ENCODE data around the gene SLCO4A1. TPM values are rescaled to one million over a fixed set of nuclear protein-coding genes. Genes with fewer than 3 reads are reported as not detected.

Gene SLCO4A1
- total RNA-seq, 5 donors from 2014 or later (not counting 1 experiment from before 2014, with no cell fraction given), result 0.98 to 7.2 (median 5.4) TPM

DNA sequence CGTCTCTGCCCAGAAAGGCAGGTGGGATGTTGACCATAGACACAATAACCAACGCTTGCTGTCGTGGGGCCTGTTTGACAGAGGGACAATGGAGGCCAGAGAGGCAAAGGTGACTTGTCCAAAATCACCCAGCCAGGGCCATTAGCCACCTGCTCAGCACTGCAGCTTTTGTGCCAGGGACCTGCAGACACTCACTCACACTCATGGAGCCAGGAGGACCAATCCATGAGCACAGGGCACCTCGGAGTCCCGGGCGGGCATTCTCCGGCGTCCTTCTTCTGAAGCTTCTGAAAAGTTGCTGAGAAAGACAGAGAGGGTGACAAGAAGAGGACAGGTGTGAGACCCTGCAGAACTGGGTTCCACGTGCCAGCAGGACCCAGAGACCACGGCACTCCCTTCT is 45.4 kb upstream of the SLCO4A1 start:
- Mint-ChIP-seq H3K9me3 (no peaks in the 10 kb centered on the region), H3K4me3 (no peak overlapping the region), H3K27me3 (peaks cover 29 to 61% of the 10 kb centered on the region in 2 donors), H3K36me3 (no peaks in the 10 kb centered on the region), H3K27ac (no peak overlapping the region), H3K4me1 (peaks cover 2 to 14% (median 3%) of the 10 kb centered on the region in 3 donors)
- POLR2A ChIA-PET, result no interaction called here
- Histone ChIP-seq H3K27me3 (replicated peaks in 1 of 2; ENCODE audit: control insufficient read depth in 2 of 2, extremely low read depth in 1 of 2, insufficient read depth in 2 of 2, low read length in 1 of 2) (peaks cover 0 to 76% of the 10 kb centered on the region in 2 experiments), H3K36me3 (ENCODE audit: control insufficient read depth in 2 of 2, extremely low read depth in 1 of 2, insufficient read depth in 1 of 2, low read length in 1 of 2) (no peaks in the 10 kb centered on the region), H3K9me3 (no peaks in the 10 kb centered on the region), H3K27ac (ENCODE audit: low read length) (no peak overlapping the region), H3K4me1 (ENCODE audit: control insufficient read depth in 1 of 2, extremely low read depth in 1 of 2, insufficient read depth in 2 of 2, low read length in 2 of 2) (peaks cover 0 to 8% of the 10 kb centered on the region in 2 experiments), H3K4me3 (ENCODE audit: control insufficient read depth in 1 of 2, extremely low read depth in 1 of 2, low read length in 1 of 2) (no peak overlapping the region)
- 48% methylated on average over 5 of the region's 10 CpGs for WGBS (ENCODE audit: insufficient coverage)
- ATAC-seq (replicated peaks in 1 of 4), result no peak
- CTCF ChIA-PET, result no interaction called here
- no peak for DNase-seq

DNA sequence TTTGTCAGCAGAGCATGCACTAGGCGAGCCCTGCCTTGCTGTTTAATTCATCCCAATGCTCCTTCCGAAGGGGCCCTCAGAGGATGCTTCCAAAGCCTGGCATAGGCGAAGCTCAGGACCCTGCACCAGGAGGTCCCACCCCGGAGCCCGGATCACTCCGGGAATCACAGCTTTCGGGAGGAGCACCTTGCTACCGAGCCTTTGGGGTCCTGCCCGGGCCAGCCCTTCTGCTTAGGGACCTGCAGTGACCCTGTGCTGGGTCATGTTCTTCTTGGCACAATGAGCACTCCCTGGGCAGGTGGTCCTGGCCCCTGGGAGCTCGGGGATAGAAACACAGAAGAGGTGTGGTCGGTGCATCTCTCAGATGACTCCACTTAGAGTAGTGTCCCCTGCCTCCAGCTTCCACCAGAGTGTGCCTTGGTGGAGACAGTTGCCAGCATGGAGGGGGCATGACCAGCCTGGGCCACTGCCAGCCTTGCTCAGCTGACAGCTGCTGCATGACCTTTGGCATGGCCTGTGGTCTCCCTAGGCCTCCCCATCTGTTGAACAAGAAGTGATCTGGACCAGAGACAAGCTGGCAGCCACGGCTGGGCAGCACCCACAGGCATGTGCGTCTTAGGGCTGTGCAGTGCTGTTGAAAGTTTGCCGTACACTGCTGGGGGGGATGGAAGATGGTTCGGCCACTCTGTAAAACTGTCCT is 44.7 kb upstream of the SLCO4A1 start:
- ChIA-PET CTCF (interaction anchor here in 1 of 2 donors (1.1 kb wide), 1 partner anchor 10 kb away, joined by 3 read pairs; no protein-coding TSS in a partner anchor), POLR2A (no interaction called here)
- DNase-seq (no peak), ATAC-seq (replicated peaks in 1 of 4) (no peak)
- Histone ChIP-seq H3K27me3 (replicated peaks in 1 of 2; ENCODE audit: control insufficient read depth in 2 of 2, extremely low read depth in 1 of 2, insufficient read depth in 2 of 2, low read length in 1 of 2) (peaks cover 0 to 71% of the 10 kb centered on the region in 2 experiments), H3K9me3 (no peaks in the 10 kb centered on the region), H3K36me3 (ENCODE audit: control insufficient read depth in 2 of 2, extremely low read depth in 1 of 2, insufficient read depth in 1 of 2, low read length in 1 of 2) (no peaks in the 10 kb centered on the region), H3K27ac (ENCODE audit: low read length) (no peak overlapping the region), H3K4me1 (ENCODE audit: control insufficient read depth in 1 of 2, extremely low read depth in 1 of 2, insufficient read depth in 2 of 2, low read length in 2 of 2) (peaks cover 5 to 14% of the 10 kb centered on the region in 2 experiments), H3K4me3 (ENCODE audit: control insufficient read depth in 1 of 2, extremely low read depth in 1 of 2, low read length in 1 of 2) (no peak overlapping the region)
- H3K9me3 Mint-ChIP-seq, result no peaks in the 10 kb centered on the region
- 79% methylated on average over 14 of the region's 15 CpGs for WGBS (ENCODE audit: insufficient coverage)
- no peak overlapping the region for H3K4me3 Mint-ChIP-seq
- peaks cover 8 to 21% (median 10%) of the 10 kb centered on the region in 3 donors for H3K4me1 Mint-ChIP-seq
- H3K36me3 Mint-ChIP-seq, result no peaks in the 10 kb centered on the region
- no peak overlapping the region for H3K27ac Mint-ChIP-seq
- H3K27me3 Mint-ChIP-seq, result peaks cover 24 to 55% of the 10 kb centered on the region in 2 donors

DNA sequence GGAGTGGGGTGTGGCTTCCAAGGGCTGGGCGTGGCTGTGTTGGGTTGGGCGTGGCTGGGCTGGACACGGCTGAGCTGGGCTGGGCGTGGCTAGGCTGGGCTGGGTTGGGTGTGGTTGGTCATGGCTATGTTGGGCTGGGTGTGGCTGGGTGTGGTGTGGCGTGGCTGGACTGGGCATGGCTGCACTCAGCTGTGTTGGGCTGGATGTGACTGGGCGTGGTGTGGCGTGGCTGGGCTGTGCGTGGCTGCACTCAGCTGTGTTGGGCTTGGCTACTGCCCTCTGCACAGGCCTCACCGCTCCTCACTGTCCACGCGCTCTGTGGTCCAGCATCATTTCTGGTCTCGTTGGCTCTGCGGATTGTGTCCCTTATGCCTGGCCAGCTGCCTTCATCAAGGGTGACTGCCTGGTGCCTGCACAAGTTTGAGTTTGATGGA is 43.5 kb upstream of the SLCO4A1 start:
- no peaks in the 10 kb centered on the region for H3K9me3 Mint-ChIP-seq
- H3K4me1 ChIP-seq (ENCODE audit: control insufficient read depth in 1 of 2, extremely low read depth in 1 of 2, insufficient read depth in 2 of 2, low read length in 2 of 2), result peaks cover 8 to 27% of the 10 kb centered on the region in 2 experiments

DNA sequence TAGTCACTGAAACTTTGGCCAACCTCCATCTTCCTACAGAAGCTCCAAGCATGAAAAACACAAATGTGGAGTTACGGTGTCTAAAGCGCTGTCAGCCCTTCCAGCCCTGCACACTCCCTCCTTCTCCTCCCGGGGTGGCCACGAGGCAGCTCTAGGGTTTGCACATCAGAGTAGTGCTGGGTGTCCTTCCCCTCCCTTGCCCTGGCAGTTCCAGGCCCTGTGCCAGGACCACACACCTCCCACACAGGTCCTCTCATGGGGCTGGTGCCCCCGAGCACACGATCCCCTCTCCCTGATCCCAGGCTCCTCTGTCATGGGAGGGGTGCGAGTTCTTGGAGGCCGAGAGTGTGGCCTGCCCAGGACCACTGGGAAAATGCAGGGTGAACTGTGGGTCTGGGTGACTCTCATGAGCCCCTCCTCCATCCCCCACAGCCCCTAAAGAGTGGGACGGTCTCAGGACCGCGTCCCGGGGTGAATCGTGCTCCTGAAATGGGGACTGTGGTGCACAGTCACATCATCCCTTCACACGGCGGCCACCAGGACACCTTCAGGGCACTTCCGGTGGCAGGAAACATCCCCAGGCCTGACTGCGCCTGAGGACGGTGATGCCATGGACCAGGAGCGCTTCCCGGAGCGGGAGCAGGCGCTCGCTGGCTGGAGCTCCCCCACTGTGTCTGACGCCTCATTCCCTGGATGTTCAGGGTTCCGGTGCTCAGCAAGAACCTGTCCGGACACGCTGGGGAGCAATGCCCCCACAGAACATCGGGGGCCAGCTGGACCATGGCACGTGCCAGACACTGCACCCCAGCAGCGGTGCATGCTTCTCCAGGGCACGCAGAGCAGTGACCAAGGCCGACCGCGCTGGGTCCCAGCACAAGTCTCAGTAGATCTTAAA is 42.8 kb upstream of the SLCO4A1 start:
- peaks cover 8 to 33% of the 10 kb centered on the region in 2 experiments for H3K4me1 ChIP-seq (ENCODE audit: control insufficient read depth in 1 of 2, extremely low read depth in 1 of 2, insufficient read depth in 2 of 2, low read length in 2 of 2)
- WGBS (ENCODE audit: insufficient coverage), result 88% methylated on average over 26 of the region's 34 CpGs
- Mint-ChIP-seq H3K9me3 (no peaks in the 10 kb centered on the region), H3K4me3 (no peak overlapping the region), H3K27ac (no peak overlapping the region), H3K36me3 (no peaks in the 10 kb centered on the region), H3K4me1 (peaks cover 16 to 33% (median 20%) of the 10 kb centered on the region in 3 donors), H3K27me3 (peaks cover 22 to 43% of the 10 kb centered on the region in 2 donors)
- H3K27ac ChIP-seq (ENCODE audit: low read length), result no peak overlapping the region
- ATAC-seq (replicated peaks in 1 of 4), result no peak
- DNase-seq, result no peak
- H3K9me3 ChIP-seq, result no peaks in the 10 kb centered on the region
- ChIA-PET POLR2A (no interaction called here), CTCF (interaction anchor here in 1 of 2 donors (0.6 kb wide), 1 partner anchor 123 kb away, joined by 3 read pairs; no protein-coding TSS in a partner anchor)
- no peak overlapping the region for H3K4me3 ChIP-seq (ENCODE audit: control insufficient read depth in 1 of 2, extremely low read depth in 1 of 2, low read length in 1 of 2)
- peaks cover 0 to 63% of the 10 kb centered on the region in 2 experiments for H3K27me3 ChIP-seq (replicated peaks in 1 of 2; ENCODE audit: control insufficient read depth in 2 of 2, extremely low read depth in 1 of 2, insufficient read depth in 2 of 2, low read length in 1 of 2)
- H3K36me3 ChIP-seq (ENCODE audit: control insufficient read depth in 2 of 2, extremely low read depth in 1 of 2, insufficient read depth in 1 of 2, low read length in 1 of 2), result no peaks in the 10 kb centered on the region

More for the DNA sequence above, 43.5 kb upstream of the SLCO4A1 start:
- ChIA-PET CTCF (interaction anchor here in 1 of 2 donors (1.1 kb wide), 1 partner anchor 11 kb away, joined by 3 read pairs; no protein-coding TSS in a partner anchor), POLR2A (no interaction called here)
- no peak overlapping the region for H3K27ac ChIP-seq (ENCODE audit: low read length)
- WGBS (ENCODE audit: insufficient coverage), result 82% methylated on average over 12 of the region's 13 CpGs
- no peak overlapping the region for H3K4me3 ChIP-seq (ENCODE audit: control insufficient read depth in 1 of 2, extremely low read depth in 1 of 2, low read length in 1 of 2)
- no peak overlapping the region for H3K27ac Mint-ChIP-seq
- peaks cover 16 to 31% (median 20%) of the 10 kb centered on the region in 3 donors for H3K4me1 Mint-ChIP-seq
- H3K36me3 ChIP-seq (ENCODE audit: control insufficient read depth in 2 of 2, extremely low read depth in 1 of 2, insufficient read depth in 1 of 2, low read length in 1 of 2), result no peaks in the 10 kb centered on the region
- no peak overlapping the region for H3K4me3 Mint-ChIP-seq
- peaks cover 22 to 50% of the 10 kb centered on the region in 2 donors for H3K27me3 Mint-ChIP-seq
- ATAC-seq (replicated peaks in 1 of 4) (no peak), DNase-seq (no peak)
- peaks cover 0 to 66% of the 10 kb centered on the region in 2 experiments for H3K27me3 ChIP-seq (replicated peaks in 1 of 2; ENCODE audit: control insufficient read depth in 2 of 2, extremely low read depth in 1 of 2, insufficient read depth in 2 of 2, low read length in 1 of 2)
- H3K36me3 Mint-ChIP-seq, result no peaks in the 10 kb centered on the region
- no peaks in the 10 kb centered on the region for H3K9me3 ChIP-seq

DNA sequence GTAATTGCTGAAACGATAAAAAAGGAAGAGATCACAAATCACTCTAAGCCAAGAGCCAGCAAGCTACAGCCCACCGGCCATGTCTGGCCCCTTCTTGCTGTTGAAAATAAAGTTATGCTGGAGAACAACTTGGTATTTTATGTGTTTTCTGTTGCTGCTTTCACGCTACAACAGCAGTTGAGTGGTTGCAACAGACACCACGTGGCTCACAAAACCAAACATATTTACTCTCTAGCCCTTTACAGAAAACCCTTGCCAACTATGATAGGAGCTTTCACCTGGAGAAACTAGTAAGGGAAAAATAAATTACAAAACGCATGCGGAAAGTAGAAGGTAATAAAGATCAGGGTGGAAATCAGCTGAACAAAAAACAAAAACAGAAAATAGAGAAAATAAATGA is 41.1 kb upstream of the SLCO4A1 start:
- CTCF ChIA-PET, result no interaction called here
- Histone ChIP-seq H3K9me3 (no peaks in the 10 kb centered on the region), H3K27me3 (replicated peaks in 1 of 2; ENCODE audit: control insufficient read depth in 2 of 2, extremely low read depth in 1 of 2, insufficient read depth in 2 of 2, low read length in 1 of 2) (peaks cover 0 to 56% of the 10 kb centered on the region in 2 experiments), H3K36me3 (ENCODE audit: control insufficient read depth in 2 of 2, extremely low read depth in 1 of 2, insufficient read depth in 1 of 2, low read length in 1 of 2) (no peaks in the 10 kb centered on the region), H3K4me1 (ENCODE audit: control insufficient read depth in 1 of 2, extremely low read depth in 1 of 2, insufficient read depth in 2 of 2, low read length in 2 of 2) (peaks cover 8 to 29% of the 10 kb centered on the region in 2 experiments), H3K27ac (ENCODE audit: low read length) (no peak overlapping the region), H3K4me3 (ENCODE audit: control insufficient read depth in 1 of 2, extremely low read depth in 1 of 2, low read length in 1 of 2) (no peak overlapping the region)
- Mint-ChIP-seq H3K27me3 (peaks cover 11 to 31% of the 10 kb centered on the region in 2 donors), H3K9me3 (no peaks in the 10 kb centered on the region), H3K27ac (no peak overlapping the region), H3K4me1 (peaks cover 16 to 40% (median 20%) of the 10 kb centered on the region in 3 donors), H3K36me3 (no peaks in the 10 kb centered on the region), H3K4me3 (peak overlapping the region in 1 of 3 donors; percentile 41)
- no peak for ATAC-seq (replicated peaks in 1 of 4)
- no CpG with 5 or more reads among the region's 6 CpGs for WGBS (ENCODE audit: insufficient coverage)
- POLR2A ChIA-PET, result no interaction called here
- DNase-seq, result no peak

DNA sequence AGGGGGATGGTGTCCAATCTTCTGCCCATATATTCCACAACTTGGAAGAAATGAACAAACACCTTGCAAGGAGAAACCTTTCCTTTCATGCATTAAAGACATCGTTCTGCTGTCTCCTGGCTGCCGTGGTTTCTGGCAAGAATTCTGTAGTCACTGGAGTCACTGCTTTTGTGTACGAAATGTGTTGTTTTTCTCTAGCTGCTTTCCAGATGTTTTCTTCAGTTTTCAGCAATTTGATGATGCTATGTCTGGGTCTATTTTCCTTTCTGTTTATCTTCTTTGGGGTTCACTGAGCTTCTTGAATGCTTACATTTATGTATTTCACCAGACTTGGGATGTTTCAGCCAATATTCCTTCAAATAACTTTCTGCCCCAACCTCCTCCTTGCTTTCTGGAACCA is 40.6 kb upstream of the SLCO4A1 start:
- DNase-seq, result no peak
- Mint-ChIP-seq H3K4me3 (peak overlapping the region in 2 of 3 donors; percentile 41 to 70), H3K27ac (peak overlapping the region in 1 of 2 donors; percentile 6), H3K4me1 (peaks cover 16 to 41% (median 20%) of the 10 kb centered on the region in 3 donors), H3K27me3 (peaks cover 14 to 33% of the 10 kb centered on the region in 2 donors), H3K36me3 (no peaks in the 10 kb centered on the region), H3K9me3 (no peaks in the 10 kb centered on the region)
- POLR2A ChIA-PET, result no interaction called here
- H3K9me3 ChIP-seq, result no peaks in the 10 kb centered on the region
- ATAC-seq (replicated peaks in 1 of 4), result no peak
- H3K4me1 ChIP-seq (ENCODE audit: control insufficient read depth in 1 of 2, extremely low read depth in 1 of 2, insufficient read depth in 2 of 2, low read length in 2 of 2), result peaks cover 8 to 28% of the 10 kb centered on the region in 2 experiments
- no peaks in the 10 kb centered on the region for H3K36me3 ChIP-seq (ENCODE audit: control insufficient read depth in 2 of 2, extremely low read depth in 1 of 2, insufficient read depth in 1 of 2, low read length in 1 of 2)
- no peak overlapping the region for H3K4me3 ChIP-seq (ENCODE audit: control insufficient read depth in 1 of 2, extremely low read depth in 1 of 2, low read length in 1 of 2)
- 54% methylated on average over 3 of the region's 3 CpGs for WGBS (ENCODE audit: insufficient coverage)
- H3K27me3 ChIP-seq (replicated peaks in 1 of 2; ENCODE audit: control insufficient read depth in 2 of 2, extremely low read depth in 1 of 2, insufficient read depth in 2 of 2, low read length in 1 of 2), result peaks cover 0 to 55% of the 10 kb centered on the region in 2 experiments
- CTCF ChIA-PET, result no interaction called here
- no peak overlapping the region for H3K27ac ChIP-seq (ENCODE audit: low read length)
